Skin of body (tissue), 2 donors: ENCODE data around the gene NUS1. TPM values are rescaled to one million over a fixed set of nuclear protein-coding genes. Genes with fewer than 3 reads are reported as not detected.
"Not testable (repeated sequence)": the region's sequence is repeated elsewhere in the genome, so short reads cannot be mapped to it uniquely, and the experiment has no call there.

ENCODE experiments used
- DNase-seq: peaks from one replicate; lab custom pipeline; 2025; lab: John Stamatoyannopoulos, UW
- total RNA-seq: library from RNA; depleted of rRNA; stranded (reverse); fragments of >200 nt; gene quantifications from one replicate; pipeline ENCODE4 v1.2.3, GENCODE V29; 2014

NUS1 gene
- 17.4 TPM for total RNA-seq

GRCh38 chr6:117674991-117675657 is at the start of gene NUS1:
TSS of gene NUS1 (plus strand) at chr6:117675469. CDS start at chr6:117675671, 202 bp downstream.
- DNase-seq, result peak; percentile 96

- DNase-seq, result no peak
Measured at GRCh38 chr6:117627533-117627932, 47.7 kb upstream of the NUS1 start.

GRCh38 chr6:117629119-117629660 is 46.1 kb upstream of the NUS1 start:
- DNase-seq, result no peak

- DNase-seq, result no peak
Measured at GRCh38 chr6:117637770-117638169, 37.5 kb upstream of the NUS1 start.

- DNase-seq, result no peak
Measured at GRCh38 chr6:117642976-117643375, 32.3 kb upstream of the NUS1 start.

GRCh38 chr6:117651984-117652383 is 23.3 kb upstream of the NUS1 start:
- not testable (repeated sequence) for DNase-seq

GRCh38 chr6:117653949-117654348 is 21.3 kb upstream of the NUS1 start:
- DNase-seq, result no peak

GRCh38 chr6:117655380-117655779 is 19.9 kb upstream of the NUS1 start:
- DNase-seq, result no peak

GRCh38 chr6:117666881-117667280 is 8.4 kb upstream of the NUS1 start:
- DNase-seq, result no peak

- no peak for DNase-seq
Measured at GRCh38 chr6:117668736-117669135, 6.5 kb upstream of the NUS1 start.

GRCh38 chr6:117674503-117674902 is 766 bp upstream of the NUS1 start:
- no peak for DNase-seq

- not testable (repeated sequence) for DNase-seq
Measured at GRCh38 chr6:117675658-117676301, 511 bp downstream of the NUS1 start.

- no peak for DNase-seq
Measured at GRCh38 chr6:117676577-117677218, 1.4 kb downstream of the NUS1 start.

- no peak for DNase-seq
Measured at GRCh38 chr6:117677553-117678141, 2.4 kb downstream of the NUS1 start.

GRCh38 chr6:117681162-117681741 is 6.0 kb downstream of the NUS1 start:
- DNase-seq, result no peak

- no peak for DNase-seq
Measured at GRCh38 chr6:117684749-117685148, 9.5 kb downstream of the NUS1 start.

GRCh38 chr6:117685359-117685758 is 10.1 kb downstream of the NUS1 start:
- DNase-seq, result no peak

GRCh38 chr6:117687021-117687648 is 11.9 kb downstream of the NUS1 start:
- DNase-seq, result no peak

- DNase-seq, result not testable (repeated sequence)
Measured at GRCh38 chr6:117689584-117689983, 14.3 kb downstream of the NUS1 start.

- DNase-seq, result no peak
Measured at GRCh38 chr6:117706504-117706903, 31.2 kb downstream of the NUS1 start.

- DNase-seq, result not testable (repeated sequence)
Measured at GRCh38 chr6:117706936-117707509, 31.8 kb downstream of the NUS1 start.
